B cell (primary cell): ENCODE data around the gene ARHGAP45. TPM values are rescaled to one million over a fixed set of nuclear protein-coding genes. Genes with fewer than 3 reads are reported as not detected.
A peak's percentile ranks its signal among the peaks of the same experiment; 100 is the strongest.

ENCODE experiments used
- ATAC-seq: fragments of 200-7000 bp; cut with Tn5 transposase; one replicate; pipeline ENCODE4 v1.10.0; 2021; ENCODE audit warnings: low read depth, mild to moderate bottlenecking, moderate number of reproducible peaks, moderate library complexity
- CTCF ChIA-PET: fragments of 350-600 bp; sonication (Branson Sonifier 250); formaldehyde crosslinking; loops from one replicate; lab custom pipeline; 2021; ENCODE audit warnings: antibody characterized with exemption, inconsistent platforms; lab: Charles Lee
- POLR2A ChIA-PET: fragments of 350-600 bp; sonication (Branson Sonifier 250); formaldehyde crosslinking; loops from one replicate; lab custom pipeline; 2021; ENCODE audit warnings: antibody characterized with exemption; lab: Charles Lee
- DNase-seq: peaks from one replicate; pipeline ENCODE4 v3.0.0; 2013
- H2AFZ ChIP-seq: 2 replicates; pipeline ENCODE4 v1.6.1; 2012; ENCODE audit warnings: mild to moderate bottlenecking, low read depth, low read length; ENCODE audit not compliant: insufficient read depth, poor library complexity, severe bottlenecking
- H3K27ac ChIP-seq, 2 donors: 1 replicate in 1 of 2; 2 replicates in 1 of 2; pipeline ENCODE4 v1.5.1; 2012 to 2013; ENCODE audit warnings: low read length in 2 of 2, mild to moderate bottlenecking in 2 of 2, moderate library complexity in 1 of 2
- H3K27me3 ChIP-seq, 4 experiments: fragments of 200-600 bp in 1 of 4; sonication (generic) in 1 of 4; replicated peaks in 1 of 4; 1 replicate in 2 of 4; 2 replicates in 2 of 4; pipeline versions ENCODE4 v1.6.1 to v1.7.0; 2013 to 2016; ENCODE audit warnings: low read length in 3 of 4, mild to moderate bottlenecking in 2 of 4, mixed read lengths in 1 of 4, moderate library complexity in 1 of 4; ENCODE audit not compliant: insufficient read depth in 4 of 4, control insufficient read depth in 3 of 4; ENCODE audit errors: control extremely low read depth in 1 of 4
- H3K36me3 ChIP-seq, 2 experiments: replicated peaks in 1 of 2; 1 replicate in 1 of 2; 2 replicates in 1 of 2; pipeline versions ENCODE4 v1.6.1 to v1.7.1; 2013; ENCODE audit warnings: low read length in 1 of 2; ENCODE audit not compliant: insufficient read depth in 2 of 2, control insufficient read depth in 1 of 2; ENCODE audit errors: control extremely low read depth in 1 of 2, extremely low read depth in 1 of 2
- H3K4me1 ChIP-seq, 2 donors: fragments of 200-600 bp in 1 of 2; sonication (generic) in 1 of 2; 1 replicate in 1 of 2; 2 replicates in 1 of 2; pipeline versions ENCODE4 v1.5.1 to v1.6.1; 2013 to 2017; ENCODE audit warnings: low read length in 2 of 2; ENCODE audit not compliant: control insufficient read depth in 2 of 2, insufficient read depth in 2 of 2
- H3K4me2 ChIP-seq: replicated peaks from 2 replicates; pipeline ENCODE3; 2012; ENCODE audit warnings: mild to moderate bottlenecking, low read depth, low read length; ENCODE audit not compliant: poor library complexity, severe bottlenecking
- H3K4me3 ChIP-seq, 5 experiments: fragments of 200-600 bp in 1 of 5; sonication (generic) in 1 of 5; 1 replicate in 3 of 5; 2 replicates in 2 of 5; pipeline versions ENCODE4 v1.5.1 to v1.7.0; 2011 to 2016; ENCODE audit warnings: low read length in 4 of 5, mild to moderate bottlenecking in 4 of 5, low read depth in 2 of 5, control low read depth in 1 of 5, moderate library complexity in 1 of 5; ENCODE audit not compliant: insufficient read depth in 1 of 5; ENCODE audit errors: control extremely low read depth in 1 of 5, extremely low read depth in 1 of 5
- H3K79me2 ChIP-seq: fragments of 200-600 bp; sonication (generic); one replicate; pipeline ENCODE4 v1.6.0; 2016; ENCODE audit warnings: low read length; ENCODE audit not compliant: control insufficient read depth, insufficient read depth
- H3K9ac ChIP-seq: fragments of 200-600 bp; sonication (generic); 2 replicates; pipeline ENCODE4 v1.6.1; 2017; ENCODE audit warnings: mild to moderate bottlenecking, low read length, moderate library complexity
- H3K9me3 ChIP-seq, 3 donors: one replicate each; pipeline versions ENCODE4 v1.6.1 to v1.7.1; 2013; ENCODE audit warnings: low read length in 2 of 3; ENCODE audit not compliant: control insufficient read depth in 2 of 3, insufficient read depth in 1 of 3; ENCODE audit errors: control extremely low read depth in 1 of 3
- H4K20me1 ChIP-seq: 2 replicates; pipeline ENCODE4 v1.6.0; 2012; ENCODE audit warnings: mild to moderate bottlenecking, low read length; ENCODE audit not compliant: insufficient read depth, control insufficient read depth, poor library complexity, severe bottlenecking
- H3K27ac Mint-ChIP-seq: one replicate; pipeline ENCODE4 v1.8.0; 2021; ENCODE audit warnings: mixed read lengths
- H3K27me3 Mint-ChIP-seq: one replicate; pipeline ENCODE4 v1.8.0; 2021; ENCODE audit warnings: mixed read lengths
- H3K4me1 Mint-ChIP-seq: one replicate; pipeline ENCODE4 v1.8.0; 2021; ENCODE audit warnings: mixed read lengths
- H3K4me3 Mint-ChIP-seq: one replicate; pipeline ENCODE4 v1.8.0; 2021; ENCODE audit warnings: mixed read lengths
- H3K9me3 Mint-ChIP-seq: one replicate; pipeline ENCODE4 v1.8.0; 2022; ENCODE audit warnings: mixed read lengths; ENCODE audit not compliant: insufficient read depth
- CTCF ChIP-seq: fragments of 200-600 bp; IDR thresholded peaks from one replicate; pipeline ENCODE4 v1.8.0; 2022; ENCODE audit warnings: antibody characterized with exemption, mild to moderate bottlenecking
- EZH2 ChIP-seq: IDR thresholded peaks from 2 replicates; pipeline ENCODE4 v1.6.1; 2012; ENCODE audit warnings: borderline replicate concordance, low read depth, mild to moderate bottlenecking, moderate library complexity, low read length; ENCODE audit not compliant: insufficient read depth, poor library complexity, severe bottlenecking
- WGBS: methylation state at CpG from one replicate; pipeline ENCODE4 v1.1.5; 2013; ENCODE audit warnings: missing lambda C conversion rate; ENCODE audit not compliant: insufficient coverage; 5-methylcytosine and 5-hydroxymethylcytosine counted together
- intact Hi-C: fragments of 100-400 bp; cut with micrococcal nuclease; formaldehyde crosslinking; loops from one replicate; pipeline ENCODE4 v1.10.0; 2022
- polyA plus RNA-seq: library from polyadenylated mRNA; depleted of rRNA; stranded (reverse); fragments of >200 nt; gene quantifications from 2 replicates; pipeline ENCODE4 v1.2.3, GENCODE V29; 2012
- total RNA-seq, 2 donors: library from RNA; stranded (reverse); fragments of 120-200 nt in 1 of 2; gene quantifications; 1 replicate in 1 of 2; 2 replicates in 1 of 2; pipeline versions ENCODE4 v1.2.3 to v1.2.4, GENCODE V29; 2013 to 2022

The ARHGAP45 gene
- total and polyA plus RNA-seq, 2 donors (not counting 1 experiment from before 2014, with no cell fraction given), result 488 to 490 TPM

GRCh38 chr19:1064661-1065605 lies 2.0 kb upstream of the ARHGAP45 start:
- Histone ChIP-seq H3K9me3 (peaks cover 0 to 30% (median 0%) of the 10 kb centered on the region in 3 donors), H3K36me3 (peaks cover 0 to 25% of the 10 kb centered on the region in 2 experiments), H3K4me1 (peaks cover 38 to 53% of the 10 kb centered on the region in 2 donors), H3K4me2 (peak overlapping the region; percentile 91), H3K4me3 (no peak overlapping the region), H3K79me2 (peaks cover 33% of the 10 kb centered on the region), H3K27ac (no peak overlapping the region), H3K27me3 (no peaks in the 10 kb centered on the region), H4K20me1 (peaks cover 54% of the 10 kb centered on the region), H3K9ac (no peak overlapping the region), H2AFZ (peak overlapping the region; percentile 42)
- intact Hi-C loops, result loop anchor here (5.0 to 10.0 kb wide), 2 partner anchors 37 to 140 kb away; partner anchors contain the start of genes ARID3A and GPX4
- peak; percentile 83 for DNase-seq
- H3K4me1 Mint-ChIP-seq, result peaks cover 33% of the 10 kb centered on the region
- POLR2A ChIA-PET, result interaction anchor here (0.6 to 6.3 kb wide), 14 partner anchors 11 to 204 kb away, joined by 3 to 97 read pairs (median 3); partner anchors contain the start of genes ABCA7, CIRBP, CNN2 and GPX4
- peak; percentile 19 for ATAC-seq
- 16% methylated on average over 59 of the region's 60 CpGs for WGBS
- H3K9me3 Mint-ChIP-seq, result no peaks in the 10 kb centered on the region
- H3K27me3 Mint-ChIP-seq, result no peaks in the 10 kb centered on the region
- TF ChIP-seq CTCF (peak; percentile 78), EZH2 (no peak)
- CTCF ChIA-PET, result interaction anchor here (0.6 to 5.2 kb wide), 26 partner anchors 11 to 201 kb away, joined by 3 to 56 read pairs (median 6); partner anchors contain the start of genes ABCA7, POLR2E and RNU6-2
- H3K4me3 Mint-ChIP-seq, result peak overlapping the region; percentile 79
- peak overlapping the region; percentile 83 for H3K27ac Mint-ChIP-seq
